Esophagus squamous epithelium (tissue), 4 donors: ENCODE data around the gene PRKCE.

ENCODE experiments used
- CTCF ChIP-seq, 6 experiments: fragments of 450-650 bp in 4 of 6; fragments of 200-600 bp in 2 of 6; sonication (generic) in 2 of 6; IDR thresholded peaks; one replicate each; pipeline ENCODE4 v1.5.1; 2016 to 2019; ENCODE audit warnings: antibody characterized with exemption in 6 of 6, mild to moderate bottlenecking in 4 of 6, moderate library complexity in 4 of 6
- POLR2A ChIP-seq, 4 donors: fragments of 450-650 bp; IDR thresholded peaks; one replicate each; pipeline ENCODE4 v1.6.1; 2017; ENCODE audit warnings: antibody characterized with exemption in 4 of 4, mild to moderate bottlenecking in 4 of 4, moderate library complexity in 3 of 4

GRCh38 chr2:45814951-45815621 lies 163.6 kb downstream of the PRKCE start:
- TF ChIP-seq CTCF (IDR thresholded peaks at IDR 0.05): no peak
- TF ChIP-seq POLR2A (IDR thresholded peaks at IDR 0.05): no peak
